Measurements from ENCODE around the gene CLCN1. TPM values are rescaled to one million over a fixed set of nuclear protein-coding genes. Genes with fewer than 3 reads are reported as not detected.

The CLCN1 gene
- total and polyA plus RNA-seq, 2 of the 8 experiments (the other 6 are each of a cell fraction or from before 2014, with no cell fraction given): 0.36 to 0.41 TPM

DNA sequence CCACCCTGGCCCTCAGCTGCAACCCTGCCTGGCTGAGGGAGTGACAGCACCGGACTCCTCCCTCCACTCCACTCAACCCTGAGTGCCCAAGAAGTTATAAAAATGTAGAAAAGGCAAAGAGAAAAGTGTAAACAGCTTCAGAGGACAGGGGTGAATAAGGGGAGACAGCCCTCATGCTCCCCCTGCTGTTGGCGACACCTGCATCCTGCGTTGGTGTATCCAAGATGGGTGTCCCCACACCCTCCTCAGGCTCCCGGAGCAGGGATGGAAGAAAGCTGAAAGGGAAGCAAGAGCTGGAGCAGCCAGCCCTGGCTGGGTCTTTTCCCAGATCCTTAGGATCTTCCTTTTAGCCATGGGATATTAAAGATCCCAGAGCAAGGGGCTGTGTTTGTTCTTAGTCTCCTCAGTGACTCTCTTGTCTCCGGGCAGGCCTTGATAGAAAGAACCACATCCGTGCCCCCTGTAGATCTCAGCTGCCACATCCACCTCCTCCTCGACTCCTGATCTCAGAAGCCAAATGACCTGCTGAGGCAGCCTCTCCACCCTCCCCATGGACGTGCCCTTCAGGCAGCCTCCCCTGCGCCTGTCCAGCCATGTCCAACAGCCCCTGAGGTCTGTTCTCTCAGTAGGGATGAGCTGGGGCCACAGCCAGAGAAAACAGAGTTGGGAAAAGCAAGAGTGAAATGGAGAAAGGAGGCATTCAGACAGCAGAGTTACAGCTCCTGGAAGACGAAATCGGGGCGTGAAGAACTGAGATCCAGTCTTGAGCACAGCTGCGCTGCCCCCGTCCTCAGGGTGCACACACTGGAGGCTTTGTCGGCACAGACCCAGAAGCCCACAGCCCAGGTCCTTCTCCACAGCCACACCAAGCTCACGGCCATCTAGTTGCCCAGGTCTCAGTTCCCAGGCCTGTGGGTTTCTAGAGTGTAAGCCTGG is 39.8 kb downstream of the CLCN1 start (continued):
- TF ChIP-seq, protein P1, sequence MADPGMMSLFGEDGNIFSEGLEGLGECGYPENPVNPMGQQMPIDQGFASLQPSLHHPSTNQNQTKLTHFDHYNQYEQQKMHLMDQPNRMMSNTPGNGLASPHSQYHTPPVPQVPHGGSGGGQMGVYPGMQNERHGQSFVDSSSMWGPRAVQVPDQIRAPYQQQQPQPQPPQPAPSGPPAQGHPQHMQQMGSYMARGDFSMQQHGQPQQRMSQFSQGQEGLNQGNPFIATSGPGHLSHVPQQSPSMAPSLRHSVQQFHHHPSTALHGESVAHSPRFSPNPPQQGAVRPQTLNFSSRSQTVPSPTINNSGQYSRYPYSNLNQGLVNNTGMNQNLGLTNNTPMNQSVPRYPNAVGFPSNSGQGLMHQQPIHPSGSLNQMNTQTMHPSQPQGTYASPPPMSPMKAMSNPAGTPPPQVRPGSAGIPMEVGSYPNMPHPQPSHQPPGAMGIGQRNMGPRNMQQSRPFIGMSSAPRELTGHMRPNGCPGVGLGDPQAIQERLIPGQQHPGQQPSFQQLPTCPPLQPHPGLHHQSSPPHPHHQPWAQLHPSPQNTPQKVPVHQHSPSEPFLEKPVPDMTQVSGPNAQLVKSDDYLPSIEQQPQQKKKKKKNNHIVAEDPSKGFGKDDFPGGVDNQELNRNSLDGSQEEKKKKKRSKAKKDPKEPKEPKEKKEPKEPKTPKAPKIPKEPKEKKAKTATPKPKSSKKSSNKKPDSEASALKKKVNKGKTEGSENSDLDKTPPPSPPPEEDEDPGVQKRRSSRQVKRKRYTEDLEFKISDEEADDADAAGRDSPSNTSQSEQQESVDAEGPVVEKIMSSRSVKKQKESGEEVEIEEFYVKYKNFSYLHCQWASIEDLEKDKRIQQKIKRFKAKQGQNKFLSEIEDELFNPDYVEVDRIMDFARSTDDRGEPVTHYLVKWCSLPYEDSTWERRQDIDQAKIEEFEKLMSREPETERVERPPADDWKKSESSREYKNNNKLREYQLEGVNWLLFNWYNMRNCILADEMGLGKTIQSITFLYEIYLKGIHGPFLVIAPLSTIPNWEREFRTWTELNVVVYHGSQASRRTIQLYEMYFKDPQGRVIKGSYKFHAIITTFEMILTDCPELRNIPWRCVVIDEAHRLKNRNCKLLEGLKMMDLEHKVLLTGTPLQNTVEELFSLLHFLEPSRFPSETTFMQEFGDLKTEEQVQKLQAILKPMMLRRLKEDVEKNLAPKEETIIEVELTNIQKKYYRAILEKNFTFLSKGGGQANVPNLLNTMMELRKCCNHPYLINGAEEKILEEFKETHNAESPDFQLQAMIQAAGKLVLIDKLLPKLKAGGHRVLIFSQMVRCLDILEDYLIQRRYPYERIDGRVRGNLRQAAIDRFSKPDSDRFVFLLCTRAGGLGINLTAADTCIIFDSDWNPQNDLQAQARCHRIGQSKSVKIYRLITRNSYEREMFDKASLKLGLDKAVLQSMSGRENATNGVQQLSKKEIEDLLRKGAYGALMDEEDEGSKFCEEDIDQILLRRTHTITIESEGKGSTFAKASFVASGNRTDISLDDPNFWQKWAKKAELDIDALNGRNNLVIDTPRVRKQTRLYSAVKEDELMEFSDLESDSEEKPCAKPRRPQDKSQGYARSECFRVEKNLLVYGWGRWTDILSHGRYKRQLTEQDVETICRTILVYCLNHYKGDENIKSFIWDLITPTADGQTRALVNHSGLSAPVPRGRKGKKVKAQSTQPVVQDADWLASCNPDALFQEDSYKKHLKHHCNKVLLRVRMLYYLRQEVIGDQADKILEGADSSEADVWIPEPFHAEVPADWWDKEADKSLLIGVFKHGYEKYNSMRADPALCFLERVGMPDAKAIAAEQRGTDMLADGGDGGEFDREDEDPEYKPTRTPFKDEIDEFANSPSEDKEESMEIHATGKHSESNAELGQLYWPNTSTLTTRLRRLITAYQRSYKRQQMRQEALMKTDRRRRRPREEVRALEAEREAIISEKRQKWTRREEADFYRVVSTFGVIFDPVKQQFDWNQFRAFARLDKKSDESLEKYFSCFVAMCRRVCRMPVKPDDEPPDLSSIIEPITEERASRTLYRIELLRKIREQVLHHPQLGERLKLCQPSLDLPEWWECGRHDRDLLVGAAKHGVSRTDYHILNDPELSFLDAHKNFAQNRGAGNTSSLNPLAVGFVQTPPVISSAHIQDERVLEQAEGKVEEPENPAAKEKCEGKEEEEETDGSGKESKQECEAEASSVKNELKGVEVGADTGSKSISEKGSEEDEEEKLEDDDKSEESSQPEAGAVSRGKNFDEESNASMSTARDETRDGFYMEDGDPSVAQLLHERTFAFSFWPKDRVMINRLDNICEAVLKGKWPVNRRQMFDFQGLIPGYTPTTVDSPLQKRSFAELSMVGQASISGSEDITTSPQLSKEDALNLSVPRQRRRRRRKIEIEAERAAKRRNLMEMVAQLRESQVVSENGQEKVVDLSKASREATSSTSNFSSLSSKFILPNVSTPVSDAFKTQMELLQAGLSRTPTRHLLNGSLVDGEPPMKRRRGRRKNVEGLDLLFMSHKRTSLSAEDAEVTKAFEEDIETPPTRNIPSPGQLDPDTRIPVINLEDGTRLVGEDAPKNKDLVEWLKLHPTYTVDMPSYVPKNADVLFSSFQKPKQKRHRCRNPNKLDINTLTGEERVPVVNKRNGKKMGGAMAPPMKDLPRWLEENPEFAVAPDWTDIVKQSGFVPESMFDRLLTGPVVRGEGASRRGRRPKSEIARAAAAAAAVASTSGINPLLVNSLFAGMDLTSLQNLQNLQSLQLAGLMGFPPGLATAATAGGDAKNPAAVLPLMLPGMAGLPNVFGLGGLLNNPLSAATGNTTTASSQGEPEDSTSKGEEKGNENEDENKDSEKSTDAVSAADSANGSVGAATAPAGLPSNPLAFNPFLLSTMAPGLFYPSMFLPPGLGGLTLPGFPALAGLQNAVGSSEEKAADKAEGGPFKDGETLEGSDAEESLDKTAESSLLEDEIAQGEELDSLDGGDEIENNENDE (IDR thresholded peaks at IDR 0.05; ENCODE audit: insufficient replicate concordance, low read length): no peak
- TF ChIP-seq RBBP5 (IDR thresholded peaks at IDR 0.05; ENCODE audit: borderline replicate concordance, low read depth, low read length) (no peak), BRCA1 (IDR thresholded peaks at IDR 0.05; ENCODE audit: low read depth, low read length) (no peak)
- TF ChIP-seq, protein P2, sequence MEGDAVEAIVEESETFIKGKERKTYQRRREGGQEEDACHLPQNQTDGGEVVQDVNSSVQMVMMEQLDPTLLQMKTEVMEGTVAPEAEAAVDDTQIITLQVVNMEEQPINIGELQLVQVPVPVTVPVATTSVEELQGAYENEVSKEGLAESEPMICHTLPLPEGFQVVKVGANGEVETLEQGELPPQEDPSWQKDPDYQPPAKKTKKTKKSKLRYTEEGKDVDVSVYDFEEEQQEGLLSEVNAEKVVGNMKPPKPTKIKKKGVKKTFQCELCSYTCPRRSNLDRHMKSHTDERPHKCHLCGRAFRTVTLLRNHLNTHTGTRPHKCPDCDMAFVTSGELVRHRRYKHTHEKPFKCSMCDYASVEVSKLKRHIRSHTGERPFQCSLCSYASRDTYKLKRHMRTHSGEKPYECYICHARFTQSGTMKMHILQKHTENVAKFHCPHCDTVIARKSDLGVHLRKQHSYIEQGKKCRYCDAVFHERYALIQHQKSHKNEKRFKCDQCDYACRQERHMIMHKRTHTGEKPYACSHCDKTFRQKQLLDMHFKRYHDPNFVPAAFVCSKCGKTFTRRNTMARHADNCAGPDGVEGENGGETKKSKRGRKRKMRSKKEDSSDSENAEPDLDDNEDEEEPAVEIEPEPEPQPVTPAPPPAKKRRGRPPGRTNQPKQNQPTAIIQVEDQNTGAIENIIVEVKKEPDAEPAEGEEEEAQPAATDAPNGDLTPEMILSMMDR (IDR thresholded peaks at IDR 0.05; ENCODE audit: control extremely low read depth in 1 of 3, insufficient read depth in 1 of 3, low read depth in 1 of 3, low read length in 3 of 3): peak; percentile 24 to 54 (median 39); a peak in 3 of 4 replicates
